Stimulated activated CD4-positive, alpha-beta T cell treated with anti-CD3 and anti-CD28 coated beads, Interleukin-4, amount 100 ng/mL, for 24 hours (primary cell): Measurements from ENCODE around the gene PLCL1.

Experiments
- DNase-seq: peaks from one replicate; pipeline ENCODE4 v3.0.0-alpha.2; 2020

The PLCL1 gene

DNA sequence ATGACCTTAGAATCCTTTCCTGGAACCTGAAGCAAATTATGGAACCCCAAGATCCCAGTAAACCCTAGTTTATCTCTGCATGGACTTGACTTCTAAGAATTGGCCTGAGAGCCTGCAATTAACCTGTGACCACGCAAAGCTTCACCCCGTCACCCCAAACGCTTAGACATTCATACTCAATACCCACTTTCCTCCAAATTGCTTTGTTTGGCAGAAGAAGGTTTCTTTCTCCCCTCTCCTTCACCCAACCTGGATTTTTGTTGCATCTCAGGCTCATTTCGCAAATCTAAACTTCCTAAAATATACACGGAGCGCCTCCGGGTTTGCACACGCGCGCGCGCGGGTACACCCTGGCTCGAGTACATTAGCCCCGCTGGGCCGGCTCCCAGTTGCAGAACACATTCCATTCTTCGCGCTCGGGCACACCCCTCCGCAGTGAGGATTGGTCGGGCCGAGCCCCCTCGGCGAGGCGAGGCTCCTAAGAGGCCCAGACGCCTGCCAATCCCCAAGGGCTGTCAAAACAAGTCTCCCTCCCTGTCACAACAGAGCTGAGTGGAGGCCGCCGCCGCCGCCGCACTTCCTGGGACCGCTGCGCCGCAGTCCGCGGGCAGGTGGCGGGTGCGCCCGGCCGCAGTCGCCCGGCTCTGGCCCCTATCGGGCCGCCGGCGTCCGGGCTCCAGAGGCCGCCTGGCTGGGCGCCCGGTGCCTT, at the start of gene PLCL1:
PLCL1 (plus strand) TSS at position 545 of the 709 bp plus-strand sequence.
- DNase-seq: peak; percentile 93

DNA sequence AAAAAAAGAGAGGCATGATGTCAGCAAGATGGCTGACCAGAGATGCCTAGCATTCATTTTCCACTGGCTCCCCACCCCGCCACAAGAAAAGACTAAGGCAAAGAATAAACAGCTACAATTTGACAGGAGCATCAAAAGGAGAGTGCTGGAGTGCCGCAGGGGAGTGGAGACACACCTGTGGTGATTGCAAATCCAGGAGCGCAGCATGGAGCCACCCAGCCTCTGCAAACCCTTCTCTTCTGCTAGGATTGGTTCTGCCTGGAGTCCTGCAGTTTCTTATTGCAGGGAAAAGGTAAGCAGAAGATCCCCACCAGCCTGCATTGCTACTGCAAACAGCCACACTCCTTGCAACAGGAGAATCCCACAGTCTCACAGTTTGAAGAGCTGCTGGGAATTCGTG, 45.4 kb upstream of the PLCL1 start:
- DNase-seq: no peak

DNA sequence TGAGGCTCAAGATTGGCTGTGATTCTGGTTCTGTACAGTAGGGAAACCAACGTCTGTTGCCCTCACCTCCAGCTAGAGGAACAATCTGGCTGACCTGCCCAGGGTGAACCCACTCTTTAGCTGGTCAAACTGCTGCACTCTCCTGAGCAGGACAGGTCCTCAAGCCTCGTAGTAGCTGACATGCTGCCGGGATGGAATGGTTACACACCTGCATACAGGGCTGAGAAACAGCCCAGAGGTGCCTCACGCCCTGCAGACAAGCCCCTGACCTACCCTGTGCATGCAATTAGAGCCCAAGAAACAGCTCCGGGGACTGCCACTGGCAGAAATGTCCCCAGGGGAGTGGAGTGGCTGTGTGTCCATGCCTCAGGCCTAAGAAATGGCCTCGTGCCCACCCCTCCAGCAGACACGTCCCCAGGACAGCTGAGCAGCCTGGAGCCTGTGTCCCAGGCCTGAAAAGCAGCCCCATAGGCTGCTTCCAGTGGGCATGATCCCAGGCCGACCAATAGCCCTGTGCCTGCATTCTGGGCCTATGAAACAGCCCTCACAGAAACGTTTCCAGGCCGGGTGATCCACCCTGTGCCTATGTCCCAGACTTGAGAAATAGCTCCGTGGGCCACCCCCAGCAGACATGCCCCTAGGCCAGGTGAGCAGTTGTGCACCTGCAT, 44.6 kb upstream of the PLCL1 start:
- DNase-seq: no peak

GRCh38 chr2:197760293-197760657, 44.1 kb upstream of the PLCL1 start:
- no peak for DNase-seq

DNA sequence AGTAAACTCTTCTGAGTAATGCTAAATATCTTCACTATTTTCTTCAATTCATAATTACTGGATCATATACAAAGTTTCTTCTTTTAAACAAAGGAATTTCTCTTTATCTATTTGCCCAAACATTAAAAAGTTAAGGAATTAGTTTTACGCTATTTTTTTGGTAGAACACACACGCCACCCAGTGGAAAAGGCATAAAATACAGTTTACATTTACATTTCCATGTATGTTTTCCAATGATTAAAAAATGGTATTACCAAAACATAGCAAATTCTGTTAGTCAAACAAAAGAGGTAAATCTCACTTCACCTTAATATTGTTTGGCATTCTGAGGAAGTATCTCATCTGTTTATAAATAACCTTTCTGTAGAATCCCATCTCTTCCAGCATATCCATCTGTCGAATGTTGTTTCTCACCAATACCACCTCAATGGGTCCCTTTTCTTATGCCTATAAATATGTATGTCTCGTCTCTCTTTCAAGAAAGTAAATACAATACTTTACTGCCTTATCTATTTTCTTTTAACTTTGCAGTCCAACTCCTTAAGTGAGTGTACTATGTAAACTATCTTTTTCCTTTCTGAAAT, 26.5 kb upstream of the PLCL1 start:
- DNase-seq: peak; percentile 29

GRCh38 chr2:197779261-197779660, 25.1 kb upstream of the PLCL1 start:
- DNase-seq: no peak

- DNase-seq: no peak
Observed at GRCh38 chr2:197782126-197782525, 22.3 kb upstream of the PLCL1 start.

GRCh38 chr2:197784956-197785941, 19.1 kb upstream of the PLCL1 start, which contains the start of gene BOLL:
BOLL (minus strand) TSS chr2:197785319; CDS start chr2:197781850, 3,469 bp downstream.
- no peak for DNase-seq

- peak; percentile 61 for DNase-seq
Observed at GRCh38 chr2:197786010-197786877, 18.1 kb upstream of the PLCL1 start.

- no peak for DNase-seq
Observed at GRCh38 chr2:197793456-197793855, 10.9 kb upstream of the PLCL1 start.

- DNase-seq: no peak
Observed at GRCh38 chr2:197795277-197795676, 9.1 kb upstream of the PLCL1 start.

- no peak for DNase-seq
Observed at GRCh38 chr2:197798187-197798586, 6.2 kb upstream of the PLCL1 start.

GRCh38 chr2:197799068-197799467, 5.3 kb upstream of the PLCL1 start:
- DNase-seq: no peak

DNA sequence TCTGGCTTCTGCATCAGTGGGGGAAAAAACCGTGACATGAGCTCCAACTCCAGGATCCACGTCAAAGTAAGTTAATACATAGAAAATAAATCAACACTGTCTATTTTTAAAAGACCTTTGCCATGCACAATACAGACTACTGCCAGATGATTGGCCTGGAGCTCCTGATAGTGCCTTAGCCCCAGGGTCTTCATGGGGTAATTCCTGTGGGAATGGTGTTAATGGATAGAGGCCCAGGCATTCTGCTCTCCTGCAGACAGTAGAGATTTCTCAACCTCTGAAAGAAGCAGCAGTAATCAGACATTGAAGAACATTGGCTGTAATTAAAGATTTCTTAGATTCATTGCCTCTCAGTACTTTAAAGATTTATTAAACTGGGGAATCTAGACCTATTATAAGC, 4.3 kb upstream of the PLCL1 start:
- DNase-seq: no peak

- no peak for DNase-seq
Observed at GRCh38 chr2:197801033-197801432, 3.4 kb upstream of the PLCL1 start.

DNA sequence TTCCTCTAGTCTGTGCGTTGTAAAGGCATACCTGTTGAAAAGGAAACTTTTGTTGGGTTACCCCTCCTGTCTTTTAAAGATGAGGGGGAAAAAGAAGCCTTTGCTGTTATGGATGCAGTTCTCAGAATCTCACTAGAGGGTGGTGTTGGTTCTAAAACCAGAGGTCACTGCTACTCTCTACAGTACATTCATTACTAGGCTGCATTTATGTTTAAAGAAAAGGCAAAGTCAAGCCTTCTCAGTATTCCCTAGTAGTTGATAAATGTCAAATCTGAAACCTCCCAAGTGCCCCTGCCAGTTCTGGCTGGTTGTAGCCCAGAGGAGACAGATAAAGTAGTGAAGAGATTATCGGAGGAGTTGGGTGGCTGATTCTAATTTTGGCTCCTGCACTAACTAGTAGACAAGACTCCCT, 1.4 kb upstream of the PLCL1 start:
- DNase-seq: peak; percentile 33

DNA sequence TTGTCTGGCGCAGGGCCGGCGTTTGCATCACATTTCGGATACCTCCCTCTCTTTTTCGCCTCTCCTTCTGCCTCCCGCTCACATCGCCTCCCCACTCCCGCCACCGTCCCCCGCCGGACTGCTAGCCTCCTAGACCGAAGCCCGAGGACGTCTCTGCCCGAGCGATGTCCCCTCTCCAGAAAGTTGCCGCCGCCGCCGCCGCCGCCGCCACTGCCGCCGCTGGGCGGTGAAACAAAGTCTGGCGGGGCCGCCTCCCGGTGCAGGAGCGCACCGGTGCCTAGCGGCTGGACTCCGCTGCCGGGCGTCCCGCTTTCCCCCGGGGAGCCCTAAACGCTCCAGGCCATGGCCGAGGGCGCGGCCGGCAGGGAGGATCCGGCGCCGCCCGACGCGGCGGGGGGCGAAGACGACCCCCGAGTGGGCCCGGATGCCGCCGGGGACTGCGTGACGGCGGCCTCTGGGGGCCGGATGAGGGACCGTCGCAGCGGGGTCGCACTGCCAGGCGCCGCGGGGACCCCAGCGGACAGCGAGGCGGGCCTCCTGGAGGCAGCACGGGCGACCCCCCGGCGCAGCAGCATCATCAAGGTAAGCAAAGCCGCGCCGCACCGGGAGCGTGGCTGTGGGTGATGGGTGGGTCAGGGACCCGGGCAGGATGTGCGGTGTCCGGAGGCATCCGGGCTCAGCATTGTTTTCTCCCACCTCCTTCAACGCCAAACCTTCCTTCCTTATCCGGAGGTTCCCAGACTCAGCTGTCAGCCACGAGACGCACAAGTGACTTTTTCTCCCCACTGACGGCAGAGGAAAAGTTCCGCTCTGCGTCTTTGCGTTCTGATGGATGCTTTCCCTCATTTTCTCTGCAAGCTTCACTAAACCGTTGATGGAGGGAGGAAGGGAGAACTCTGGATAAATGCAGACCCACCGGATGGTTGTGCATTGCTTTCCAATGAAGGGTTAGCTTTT, 643 bp downstream of the PLCL1 start:
- DNase-seq: peak; percentile 37

GRCh38 chr2:197805715-197806633, 1.6 kb downstream of the PLCL1 start:
- no peak for DNase-seq

GRCh38 chr2:197809064-197809463, 4.7 kb downstream of the PLCL1 start:
- no peak for DNase-seq

- DNase-seq: no peak
Observed at GRCh38 chr2:197810016-197810415, 5.6 kb downstream of the PLCL1 start.
